Calu3 (cell line): ENCODE data around the gene SERPINA10. TPM values are rescaled to one million over a fixed set of nuclear protein-coding genes. Genes with fewer than 3 reads are reported as not detected.

Experiments used
- BruUV-seq: library from RNA; stranded (reverse); fragments of 400-500 nt; replicated peaks from 2 replicates; lab custom pipeline; 2021; lab: Mats Ljungman, UMichigan
- CTCF ChIA-PET: fragments of 300-600 bp; sonication (Branson Sonifier 250); formaldehyde crosslinking; loops from one replicate; lab custom pipeline; 2022; ENCODE audit warnings: antibody characterized with exemption; lab: Charles Lee
- DNase-seq: peaks from one replicate; pipeline ENCODE4 v3.0.0; 2022
- H3K27ac Mint-ChIP-seq: one replicate; pipeline ENCODE4 v1.8.0; 2022; ENCODE audit warnings: mixed read lengths; ENCODE audit not compliant: unreplicated experiment
- H3K27me3 Mint-ChIP-seq: one replicate; pipeline ENCODE4 v1.8.0; 2022; ENCODE audit warnings: mixed read lengths; ENCODE audit not compliant: unreplicated experiment
- H3K36me3 Mint-ChIP-seq: one replicate; pipeline ENCODE4 v1.8.0; 2022; ENCODE audit warnings: mild to moderate bottlenecking, moderate library complexity, mixed read lengths; ENCODE audit not compliant: insufficient read depth, unreplicated experiment
- H3K4me1 Mint-ChIP-seq: one replicate; pipeline ENCODE4 v1.8.0; 2022; ENCODE audit warnings: mild to moderate bottlenecking, low read depth, mixed read lengths; ENCODE audit not compliant: unreplicated experiment
- H3K4me3 Mint-ChIP-seq: one replicate; pipeline ENCODE4 v1.8.0; 2022; ENCODE audit warnings: mild to moderate bottlenecking, low read depth, moderate library complexity, mixed read lengths; ENCODE audit not compliant: unreplicated experiment
- H3K9me3 Mint-ChIP-seq: one replicate; pipeline ENCODE4 v1.8.0; 2022; ENCODE audit warnings: low read depth, mixed read lengths; ENCODE audit not compliant: unreplicated experiment
- intact Hi-C: fragments of 100-400 bp; cut with micrococcal nuclease; formaldehyde crosslinking; loops from one replicate; pipeline ENCODE4 v1.10.0; 2022; ENCODE audit not compliant: unreplicated experiment
- total RNA-seq: library from RNA; stranded (reverse); gene quantifications from 2 replicates; pipeline ENCODE4 v1.2.3, GENCODE V29; 2022
- TF ChIP-seq, protein P1 (sequence below): fragments of 200-600 bp; IDR thresholded peaks from one replicate; pipeline ENCODE4 v1.8.0; 2022; ENCODE audit warnings: antibody characterized with exemption; ENCODE audit not compliant: unreplicated experiment

The SERPINA10 gene
- total RNA-seq, 1 experiment from 2014 or later: not detected

DNA sequence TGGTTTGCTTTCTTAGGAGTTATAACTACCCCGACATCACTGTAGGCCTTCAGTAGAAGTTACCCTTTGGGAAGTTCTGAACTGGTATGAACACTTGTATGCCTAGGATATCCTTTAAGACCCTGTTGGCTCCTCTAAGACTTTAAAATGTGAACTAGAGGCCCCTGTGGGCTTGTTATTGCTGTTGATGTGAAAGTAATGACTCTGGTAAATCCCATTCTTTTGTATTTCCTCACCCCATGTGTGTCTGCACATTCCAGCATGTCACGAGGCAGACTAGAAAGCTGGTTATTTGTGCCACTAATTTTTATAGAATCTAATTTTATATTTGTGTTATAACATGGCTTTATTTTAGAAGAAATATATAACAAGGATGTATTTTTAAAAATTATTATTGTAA is 48.9 kb downstream of the SERPINA10 start:
- DNase-seq: no peak

DNA sequence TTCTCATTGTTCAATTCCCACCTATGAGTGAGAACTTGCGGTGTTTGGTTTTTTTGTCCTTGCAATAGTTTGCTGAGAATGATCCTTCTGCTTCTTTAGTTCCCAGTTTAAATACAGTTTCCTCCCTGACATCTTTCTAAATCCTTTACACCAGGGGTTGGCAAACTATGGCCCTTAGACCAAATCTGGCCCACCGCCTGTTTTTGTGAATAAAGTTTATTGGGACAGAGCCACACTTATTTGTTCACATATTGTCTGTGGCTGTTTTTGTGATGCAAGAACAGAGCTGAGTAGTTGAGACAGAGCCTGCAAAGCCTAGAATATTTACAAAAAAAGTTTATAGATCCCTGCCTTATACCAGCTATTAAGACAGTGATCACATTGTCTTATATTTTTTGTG is 53.7 kb downstream of the SERPINA10 start:
- CTCF ChIA-PET: no interaction called here

More for the DNA sequence above, 48.9 kb downstream of the SERPINA10 start:
- no peaks in the 10 kb centered on the region for H3K9me3 Mint-ChIP-seq
- intact Hi-C loops: no loop called here
- H3K36me3 Mint-ChIP-seq: no peaks in the 10 kb centered on the region
- H3K27ac Mint-ChIP-seq: no peak overlapping the region
- H3K27me3 Mint-ChIP-seq: no peaks in the 10 kb centered on the region
- no TSS peak for BruUV-seq
- TF ChIP-seq, protein P1, sequence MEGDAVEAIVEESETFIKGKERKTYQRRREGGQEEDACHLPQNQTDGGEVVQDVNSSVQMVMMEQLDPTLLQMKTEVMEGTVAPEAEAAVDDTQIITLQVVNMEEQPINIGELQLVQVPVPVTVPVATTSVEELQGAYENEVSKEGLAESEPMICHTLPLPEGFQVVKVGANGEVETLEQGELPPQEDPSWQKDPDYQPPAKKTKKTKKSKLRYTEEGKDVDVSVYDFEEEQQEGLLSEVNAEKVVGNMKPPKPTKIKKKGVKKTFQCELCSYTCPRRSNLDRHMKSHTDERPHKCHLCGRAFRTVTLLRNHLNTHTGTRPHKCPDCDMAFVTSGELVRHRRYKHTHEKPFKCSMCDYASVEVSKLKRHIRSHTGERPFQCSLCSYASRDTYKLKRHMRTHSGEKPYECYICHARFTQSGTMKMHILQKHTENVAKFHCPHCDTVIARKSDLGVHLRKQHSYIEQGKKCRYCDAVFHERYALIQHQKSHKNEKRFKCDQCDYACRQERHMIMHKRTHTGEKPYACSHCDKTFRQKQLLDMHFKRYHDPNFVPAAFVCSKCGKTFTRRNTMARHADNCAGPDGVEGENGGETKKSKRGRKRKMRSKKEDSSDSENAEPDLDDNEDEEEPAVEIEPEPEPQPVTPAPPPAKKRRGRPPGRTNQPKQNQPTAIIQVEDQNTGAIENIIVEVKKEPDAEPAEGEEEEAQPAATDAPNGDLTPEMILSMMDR: no peak
- no peak overlapping the region for H3K4me3 Mint-ChIP-seq
- no peaks in the 10 kb centered on the region for H3K4me1 Mint-ChIP-seq
- CTCF ChIA-PET: no interaction called here

DNA sequence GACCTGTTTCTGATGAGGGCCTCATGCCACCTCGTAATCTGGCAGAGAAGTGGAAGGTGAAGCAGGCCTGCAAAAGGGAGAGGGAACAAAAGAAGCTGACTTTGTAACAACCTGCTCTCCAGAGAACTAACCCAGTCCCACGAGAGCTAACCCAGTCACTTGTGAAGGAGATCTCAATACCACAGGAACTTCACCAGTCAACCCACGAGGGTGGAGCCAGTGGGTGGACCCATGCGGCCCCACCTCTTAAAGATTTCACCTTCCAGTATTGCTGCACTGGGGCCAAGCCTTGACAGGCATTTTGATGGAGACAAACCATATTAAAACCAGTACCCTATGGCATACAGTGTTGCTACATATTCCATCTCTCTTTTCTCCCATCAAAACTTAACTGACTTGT is 55.1 kb downstream of the SERPINA10 start:
- Mint-ChIP-seq H3K36me3 (no peaks in the 10 kb centered on the region), H3K27me3 (no peaks in the 10 kb centered on the region), H3K27ac (no peak overlapping the region), H3K4me1 (no peaks in the 10 kb centered on the region), H3K9me3 (no peaks in the 10 kb centered on the region), H3K4me3 (no peak overlapping the region)
- no peak for DNase-seq
- intact Hi-C loops: no loop called here
- CTCF ChIA-PET: no interaction called here
- BruUV-seq: no TSS peak
- TF ChIP-seq, protein P1: no peak

More for the DNA sequence above, 53.7 kb downstream of the SERPINA10 start:
- DNase-seq: no peak
- TF ChIP-seq, protein P1: no peak
- intact Hi-C loops: no loop called here
- H3K27ac Mint-ChIP-seq: no peak overlapping the region
- H3K36me3 Mint-ChIP-seq: no peaks in the 10 kb centered on the region
- no peaks in the 10 kb centered on the region for H3K27me3 Mint-ChIP-seq
- H3K4me3 Mint-ChIP-seq: no peak overlapping the region
- no peaks in the 10 kb centered on the region for H3K4me1 Mint-ChIP-seq
- no TSS peak for BruUV-seq
- H3K9me3 Mint-ChIP-seq: no peaks in the 10 kb centered on the region

DNA sequence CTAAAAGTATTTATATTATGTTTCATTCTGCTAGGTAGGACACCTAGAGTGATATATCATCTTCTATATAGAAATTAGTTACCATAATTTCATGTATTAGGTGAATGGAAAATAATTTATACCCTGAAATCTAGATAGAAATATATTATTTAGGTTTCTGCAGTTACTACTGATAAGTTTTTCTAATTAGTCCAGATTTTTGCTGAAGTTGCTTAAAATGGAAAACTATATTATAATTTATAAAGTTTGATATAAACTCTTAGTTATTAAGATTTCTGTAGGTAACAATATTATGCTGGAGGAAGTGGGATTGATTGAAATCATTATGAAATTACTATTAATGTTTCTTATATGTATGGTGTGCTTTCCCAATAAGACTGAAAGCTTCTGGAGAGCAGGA is 56.0 kb downstream of the SERPINA10 start:
- TF ChIP-seq, protein P1: no peak
- H3K27ac Mint-ChIP-seq: no peak overlapping the region
- H3K27me3 Mint-ChIP-seq: no peaks in the 10 kb centered on the region
- H3K4me3 Mint-ChIP-seq: no peak overlapping the region
- CTCF ChIA-PET: no interaction called here
- H3K9me3 Mint-ChIP-seq: no peaks in the 10 kb centered on the region
- no peak for DNase-seq
- no peaks in the 10 kb centered on the region for H3K4me1 Mint-ChIP-seq
- no peaks in the 10 kb centered on the region for H3K36me3 Mint-ChIP-seq
- intact Hi-C loops: no loop called here
- BruUV-seq: no TSS peak

Other genes with a start within 250 kb of the SERPINA10 start
- 190 and 229 TPM in 2 replicates for gene DDX24, start 212.1 kb downstream of the SERPINA10 start, total RNA-seq
- 17.2 and 17.7 TPM in 2 replicates for gene IFI27L1, start 212.0 kb downstream of the SERPINA10 start, total RNA-seq
- gene IFI27, start 182.5 kb downstream of the SERPINA10 start, total RNA-seq: 766 and 1,874 TPM in 2 replicates
- 40.4 and 57.1 TPM in 2 replicates for gene IFI27L2, start 163.7 kb downstream of the SERPINA10 start, total RNA-seq
- gene PPP4R4, start 118.9 kb downstream of the SERPINA10 start, total RNA-seq: 0.10 and 0.78 TPM in 2 replicates
- gene SERPINA6, start 30.1 kb upstream of the SERPINA10 start, total RNA-seq: 4.5 and 5.8 TPM in 2 replicates
- not detected in 2 replicates for gene SERPINA2, start 73.4 kb upstream of the SERPINA10 start, total RNA-seq
- 167 and 235 TPM in 2 replicates for gene SERPINA1, start 95.3 kb upstream of the SERPINA10 start, total RNA-seq
- gene SERPINA11, start 159.5 kb upstream of the SERPINA10 start, total RNA-seq: not detected in 2 replicates
- not detected in 2 replicates for gene SERPINA9, start 182.9 kb upstream of the SERPINA10 start, total RNA-seq
- gene SERPINA12, start 216.2 kb upstream of the SERPINA10 start, total RNA-seq: not detected in 2 replicates